ENCODE measurements around the gene CDC42BPB.

- TF ChIP-seq CTCF (conservative IDR thresholded peaks at IDR 0.05 in 1 of 2, IDR thresholded peaks at IDR 0.05 in 1 of 2; ENCODE audit: extremely low read depth in 1 of 2, insufficient read depth in 1 of 2, low read depth in 1 of 2, low read length in 2 of 2) (no peak), EZH2 (IDR thresholded peaks at IDR 0.05; ENCODE audit: borderline replicate concordance, low read length) (no peak)
These were observed 874 bp downstream of the CDC42BPB start for GRCh38 chr14:103056322-103057027.

Measured in mammary epithelial cell (primary cell).